Neural cell (in vitro differentiated cells): ENCODE data around the gene PFKP.

Experiments
- EZH2 ChIP-seq: fragments of 200-600, 300-800 bp; shearing (Covaris generic), sonication (generic); IDR thresholded peaks from 2 replicates; pipeline ENCODE4 v1.6.1; 2014; ENCODE audit warnings: antibody characterized with exemption, low read length, borderline replicate concordance, mild to moderate bottlenecking; ENCODE audit not compliant: insufficient read depth, poor library complexity, severe bottlenecking
- POLR2AphosphoS5 ChIP-seq: IDR thresholded peaks from 2 replicates; pipeline ENCODE4 v1.6.1; 2012
- TF ChIP-seq, protein P1 (sequence below): fragments of 450-650 bp; IDR thresholded peaks from 2 replicates; pipeline ENCODE4 v1.5.1; 2014; ENCODE audit warnings: antibody characterized with exemption, mild to moderate bottlenecking, moderate library complexity; ENCODE audit not compliant: poor library complexity, severe bottlenecking

DNA sequence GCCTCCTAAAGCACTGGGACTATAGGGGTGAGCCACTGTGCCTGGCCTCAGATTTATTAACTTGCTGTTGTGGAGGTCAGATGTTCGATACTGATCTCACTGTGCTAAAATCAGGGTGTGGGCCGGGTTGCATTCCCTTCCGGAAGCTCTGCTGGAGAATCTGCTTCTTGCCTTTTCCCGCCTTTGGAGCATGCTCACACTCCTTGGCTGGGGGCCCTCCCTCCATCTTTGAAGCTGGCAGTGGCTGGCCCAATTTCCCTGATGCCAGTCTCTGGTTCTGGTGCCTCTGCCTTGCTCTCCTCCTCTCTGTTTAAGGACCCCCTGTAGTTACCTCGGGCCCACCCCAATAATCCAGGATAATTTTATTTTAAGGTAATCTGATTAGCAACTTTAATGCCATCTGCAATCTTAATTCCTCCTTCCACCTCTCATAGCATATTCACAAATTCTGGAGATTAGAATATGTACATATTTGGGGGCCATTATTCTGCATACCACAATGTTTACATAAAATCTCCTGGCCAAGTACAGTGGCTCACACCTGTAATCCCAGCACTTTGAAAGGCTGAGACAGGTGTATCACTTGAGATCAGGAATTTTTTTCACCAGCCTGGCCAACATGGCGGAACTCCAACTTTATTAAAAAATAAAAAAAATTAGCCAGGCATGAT lies 113.1 kb downstream of the PFKP start:
- TF ChIP-seq, protein P1, sequence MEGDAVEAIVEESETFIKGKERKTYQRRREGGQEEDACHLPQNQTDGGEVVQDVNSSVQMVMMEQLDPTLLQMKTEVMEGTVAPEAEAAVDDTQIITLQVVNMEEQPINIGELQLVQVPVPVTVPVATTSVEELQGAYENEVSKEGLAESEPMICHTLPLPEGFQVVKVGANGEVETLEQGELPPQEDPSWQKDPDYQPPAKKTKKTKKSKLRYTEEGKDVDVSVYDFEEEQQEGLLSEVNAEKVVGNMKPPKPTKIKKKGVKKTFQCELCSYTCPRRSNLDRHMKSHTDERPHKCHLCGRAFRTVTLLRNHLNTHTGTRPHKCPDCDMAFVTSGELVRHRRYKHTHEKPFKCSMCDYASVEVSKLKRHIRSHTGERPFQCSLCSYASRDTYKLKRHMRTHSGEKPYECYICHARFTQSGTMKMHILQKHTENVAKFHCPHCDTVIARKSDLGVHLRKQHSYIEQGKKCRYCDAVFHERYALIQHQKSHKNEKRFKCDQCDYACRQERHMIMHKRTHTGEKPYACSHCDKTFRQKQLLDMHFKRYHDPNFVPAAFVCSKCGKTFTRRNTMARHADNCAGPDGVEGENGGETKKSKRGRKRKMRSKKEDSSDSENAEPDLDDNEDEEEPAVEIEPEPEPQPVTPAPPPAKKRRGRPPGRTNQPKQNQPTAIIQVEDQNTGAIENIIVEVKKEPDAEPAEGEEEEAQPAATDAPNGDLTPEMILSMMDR: no peak
- TF ChIP-seq EZH2: no peak
- TF ChIP-seq POLR2AphosphoS5: no peak
